Stimulated activated CD8-positive, alpha-beta memory T cell treated with anti-CD3 and anti-CD28 coated beads, Interleukin-4, amount 100 ng/mL, for 1 hour (primary cell): ENCODE data around the gene COL5A1.

ENCODE experiments used
- DNase-seq, 2 donors: peaks; one replicate each; pipeline ENCODE4 v3.0.0-alpha.2; 2020; ENCODE audit warnings: low read depth in 2 of 2, low spot score in 1 of 2

Gene COL5A1

GRCh38 chr9:134870301-134870694 is 228.7 kb downstream of the COL5A1 start:
- DNase-seq = no peak

- DNase-seq = no peak
Observed at GRCh38 chr9:134870746-134871662, 229.4 kb downstream of the COL5A1 start.

- DNase-seq = no peak
Observed at GRCh38 chr9:134871697-134872340, 230.2 kb downstream of the COL5A1 start.

GRCh38 chr9:134872482-134873231 is 231.1 kb downstream of the COL5A1 start:
- DNase-seq = no peak

GRCh38 chr9:134875371-134875770 is 233.8 kb downstream of the COL5A1 start:
- no peak for DNase-seq

GRCh38 chr9:134877541-134877940 is 235.9 kb downstream of the COL5A1 start:
- no peak for DNase-seq

GRCh38 chr9:134879664-134880483 is 238.3 kb downstream of the COL5A1 start:
- DNase-seq = no peak

GRCh38 chr9:134880484-134881312 is 239.1 kb downstream of the COL5A1 start, which contains the start of gene FCN2:
TSS of gene FCN2 (plus strand) at chr9:134880810. CDS start at chr9:134880822, 12 bp downstream.
- DNase-seq = no peak

GRCh38 chr9:134881313-134881670 is 239.7 kb downstream of the COL5A1 start:
- no peak for DNase-seq

- DNase-seq = no peak
Observed at GRCh38 chr9:134882204-134882785, 240.7 kb downstream of the COL5A1 start.

- DNase-seq = no peak
Observed at GRCh38 chr9:134883040-134883782, 241.6 kb downstream of the COL5A1 start.

- DNase-seq = no peak
Observed at GRCh38 chr9:134884492-134884891, 242.9 kb downstream of the COL5A1 start.

- DNase-seq = no peak
Observed at GRCh38 chr9:134885001-134885678, 243.5 kb downstream of the COL5A1 start.

- DNase-seq = no peak
Observed at GRCh38 chr9:134885679-134886412, 244.2 kb downstream of the COL5A1 start.

- DNase-seq = no peak
Observed at GRCh38 chr9:134886413-134886913, 244.9 kb downstream of the COL5A1 start.

GRCh38 chr9:134887219-134887618 is 245.6 kb downstream of the COL5A1 start:
- DNase-seq = no peak
